ENCODE measurements around the gene BAZ2B.

GRCh38 chr2:159497256-159497655 is 119.1 kb downstream of the BAZ2B start:
- TF ChIP-seq, protein P1, sequence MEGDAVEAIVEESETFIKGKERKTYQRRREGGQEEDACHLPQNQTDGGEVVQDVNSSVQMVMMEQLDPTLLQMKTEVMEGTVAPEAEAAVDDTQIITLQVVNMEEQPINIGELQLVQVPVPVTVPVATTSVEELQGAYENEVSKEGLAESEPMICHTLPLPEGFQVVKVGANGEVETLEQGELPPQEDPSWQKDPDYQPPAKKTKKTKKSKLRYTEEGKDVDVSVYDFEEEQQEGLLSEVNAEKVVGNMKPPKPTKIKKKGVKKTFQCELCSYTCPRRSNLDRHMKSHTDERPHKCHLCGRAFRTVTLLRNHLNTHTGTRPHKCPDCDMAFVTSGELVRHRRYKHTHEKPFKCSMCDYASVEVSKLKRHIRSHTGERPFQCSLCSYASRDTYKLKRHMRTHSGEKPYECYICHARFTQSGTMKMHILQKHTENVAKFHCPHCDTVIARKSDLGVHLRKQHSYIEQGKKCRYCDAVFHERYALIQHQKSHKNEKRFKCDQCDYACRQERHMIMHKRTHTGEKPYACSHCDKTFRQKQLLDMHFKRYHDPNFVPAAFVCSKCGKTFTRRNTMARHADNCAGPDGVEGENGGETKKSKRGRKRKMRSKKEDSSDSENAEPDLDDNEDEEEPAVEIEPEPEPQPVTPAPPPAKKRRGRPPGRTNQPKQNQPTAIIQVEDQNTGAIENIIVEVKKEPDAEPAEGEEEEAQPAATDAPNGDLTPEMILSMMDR (conservative IDR thresholded peaks at IDR 0.05; ENCODE audit: low read depth in 2 of 2), result no peak
- TF ChIP-seq EZH2phosphoT487 (IDR thresholded peaks at IDR 0.05; ENCODE audit: unreplicated experiment) (no peak), POLR2AphosphoS5 (IDR thresholded peaks at IDR 0.05; ENCODE audit: low read depth) (no peak)

Data from GM23338 (cell line).